Measurements from ENCODE around the gene INO80C.

GRCh38 chr18:35502052-35502451 lies 4.3 kb upstream of the INO80C start:
- TF ChIP-seq FOXK2 (IDR thresholded peaks at IDR 0.05) (no peak), PKNOX1 (IDR thresholded peaks at IDR 0.05) (no peak), NFRKB (IDR thresholded peaks at IDR 0.05) (no peak)
